Activated naive CD4-positive, alpha-beta T cell treated with anti-CD3 and anti-CD28 coated beads, Interleukin-2, amount 50 U/mL, for 72 hours (primary cell): ENCODE data around the gene NEK10. TPM values are rescaled to one million over a fixed set of nuclear protein-coding genes. Genes with fewer than 3 reads are reported as not detected.

Experiments used
- ATAC-seq, 2 donors: fragments of 150-1000 bp; cut with Tn5 transposase; 2 replicates each; pipeline ENCODE4 v1.10.0; 2021; ENCODE audit warnings: mild to moderate bottlenecking in 2 of 2, moderate library complexity in 2 of 2
- DNase-seq, 2 donors: peaks; one replicate each; pipeline ENCODE4 v3.0.0; 2021 to 2022; ENCODE audit warnings: low spot score in 2 of 2
- H3K27ac Mint-ChIP-seq, 2 donors: one replicate each; pipeline ENCODE4 v1.8.0; 2022; ENCODE audit warnings: mild to moderate bottlenecking in 2 of 2, mixed read lengths in 2 of 2
- H3K36me3 Mint-ChIP-seq, 2 donors: one replicate each; pipeline ENCODE4 v1.8.0; 2022; ENCODE audit warnings: mixed read lengths in 2 of 2
- H3K9me3 Mint-ChIP-seq, 2 donors: one replicate each; pipeline ENCODE4 v1.8.0; 2022; ENCODE audit warnings: mixed read lengths in 2 of 2
- total RNA-seq, 2 donors: library from RNA; stranded (reverse); gene quantifications; one replicate each; pipeline ENCODE4 v1.2.3, GENCODE V29; 2022

Gene NEK10
- total RNA-seq, 2 donors from 2014 or later, result 0.34 to 0.74 TPM

DNA sequence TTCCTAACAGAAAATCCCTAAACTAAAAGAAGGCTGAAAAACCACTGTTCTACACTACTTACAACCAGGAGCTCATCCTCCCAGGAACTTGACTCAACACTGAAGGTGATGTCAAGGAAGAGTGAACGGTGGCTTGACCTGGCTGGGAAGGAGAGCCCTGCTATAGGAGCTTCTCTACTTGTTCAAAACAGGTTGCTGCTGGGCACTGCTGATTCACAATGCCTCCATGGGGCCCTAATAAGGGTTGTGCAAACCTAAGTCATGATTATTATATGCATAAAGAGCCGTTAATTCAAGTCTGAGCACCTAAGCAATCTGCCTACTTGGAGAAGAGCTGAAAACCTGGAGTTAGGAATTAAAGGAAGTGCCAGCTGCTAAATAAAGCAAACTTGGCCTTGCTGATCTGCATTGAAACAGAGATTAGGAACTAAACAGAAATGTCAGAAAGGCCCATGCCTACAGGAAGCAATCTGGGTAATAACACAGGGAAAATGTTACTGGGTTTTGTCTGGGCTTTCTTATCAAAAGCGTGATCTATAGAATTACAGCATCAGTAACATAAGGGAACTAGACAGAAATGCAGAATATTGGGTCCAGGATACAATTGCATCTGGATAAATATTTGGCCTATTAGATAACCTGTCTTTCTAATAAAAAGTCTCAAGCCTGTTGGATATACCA is 243.2 kb downstream of the NEK10 start:
- DNase-seq (no peak), ATAC-seq (no peak)
- no peaks in the 10 kb centered on the region for H3K36me3 Mint-ChIP-seq
- no peak overlapping the region for H3K27ac Mint-ChIP-seq
- no peaks in the 10 kb centered on the region for H3K9me3 Mint-ChIP-seq

DNA sequence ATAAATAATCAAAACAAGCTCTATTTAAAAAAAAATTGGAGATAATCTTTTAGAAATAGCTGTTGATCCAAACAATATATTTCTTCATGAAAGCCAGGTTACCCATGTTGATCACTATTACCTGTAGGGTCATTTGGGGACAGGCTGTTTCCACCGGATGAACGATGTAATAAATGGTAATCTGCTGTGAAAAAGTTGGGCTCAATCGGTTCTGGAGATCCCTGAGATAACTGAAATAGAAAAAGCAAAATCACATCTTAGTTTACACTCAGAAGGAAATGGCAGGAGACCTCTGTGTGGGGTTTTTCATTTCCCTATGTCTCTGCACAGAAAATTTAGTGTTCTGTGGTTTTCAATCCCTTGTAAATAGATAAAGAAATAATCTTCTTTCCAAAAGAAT is 249.5 kb downstream of the NEK10 start:
- Mint-ChIP-seq H3K9me3 (no peaks in the 10 kb centered on the region), H3K27ac (no peak overlapping the region), H3K36me3 (no peaks in the 10 kb centered on the region)
- no peak for DNase-seq
- ATAC-seq, result no peak

DNA sequence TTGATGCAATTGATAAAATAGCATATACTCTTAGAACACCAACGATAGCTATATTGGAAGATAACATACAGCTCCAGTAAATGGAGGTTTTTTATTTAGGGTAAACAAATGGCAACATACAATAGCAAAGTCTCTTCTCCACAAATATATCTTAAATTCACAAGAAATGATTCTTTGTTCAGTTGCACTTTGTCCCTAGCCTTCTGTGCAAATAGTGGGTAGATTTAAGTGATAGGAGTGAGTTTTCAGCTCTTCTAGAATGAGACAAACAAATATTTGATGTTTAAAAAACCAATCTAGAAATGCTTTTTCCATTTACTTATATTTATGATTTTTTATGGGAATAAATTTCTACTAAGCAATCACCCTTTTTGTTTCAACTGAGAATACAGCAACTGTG is 253.8 kb downstream of the NEK10 start:
- DNase-seq (no peak), ATAC-seq (no peak)
- H3K27ac Mint-ChIP-seq, result no peak overlapping the region
- H3K36me3 Mint-ChIP-seq, result no peaks in the 10 kb centered on the region
- no peaks in the 10 kb centered on the region for H3K9me3 Mint-ChIP-seq

DNA sequence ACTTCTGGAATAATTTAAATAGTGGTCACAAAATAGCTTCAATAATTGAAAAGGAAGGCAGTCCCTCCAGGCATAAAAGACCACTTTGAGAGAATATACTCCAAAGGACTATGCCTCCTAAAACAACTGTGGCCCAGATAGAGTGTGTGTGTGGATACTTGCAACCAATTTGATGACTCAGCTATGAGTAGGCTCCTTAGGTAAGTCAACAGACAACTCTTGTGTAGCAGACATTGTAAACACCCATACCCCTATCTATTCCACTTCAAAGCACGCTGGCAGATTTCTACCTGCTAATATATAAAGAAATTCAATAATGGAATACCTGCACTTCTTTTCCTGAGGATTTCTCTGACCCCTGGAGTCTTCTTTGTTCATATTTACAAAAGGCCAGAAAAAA is 254.5 kb downstream of the NEK10 start:
- no peak for ATAC-seq
- no peak for DNase-seq
- Mint-ChIP-seq H3K27ac (no peak overlapping the region), H3K36me3 (no peaks in the 10 kb centered on the region), H3K9me3 (no peaks in the 10 kb centered on the region)

DNA sequence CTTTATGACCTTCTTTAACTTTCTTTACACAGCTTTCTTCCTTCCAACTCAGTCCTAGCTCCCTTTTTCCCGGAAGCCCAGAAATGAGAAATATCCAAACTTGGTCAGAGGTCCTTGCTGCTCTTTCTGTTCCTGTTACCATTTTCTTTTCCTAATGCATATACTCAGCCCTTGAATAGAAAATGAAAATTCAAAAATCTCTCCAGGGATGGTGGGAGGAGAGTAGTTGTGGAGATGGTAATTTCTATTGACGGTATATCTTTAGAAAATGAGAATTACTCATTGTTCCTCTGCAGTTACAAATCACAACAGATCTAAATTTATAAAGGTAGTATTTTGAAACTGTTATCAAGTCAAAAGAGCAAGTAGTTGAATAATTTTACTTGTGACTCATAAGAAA is 255.1 kb downstream of the NEK10 start:
- DNase-seq (no peak), ATAC-seq (no peak)
- Mint-ChIP-seq H3K36me3 (no peaks in the 10 kb centered on the region), H3K27ac (no peak overlapping the region), H3K9me3 (no peaks in the 10 kb centered on the region)

DNA sequence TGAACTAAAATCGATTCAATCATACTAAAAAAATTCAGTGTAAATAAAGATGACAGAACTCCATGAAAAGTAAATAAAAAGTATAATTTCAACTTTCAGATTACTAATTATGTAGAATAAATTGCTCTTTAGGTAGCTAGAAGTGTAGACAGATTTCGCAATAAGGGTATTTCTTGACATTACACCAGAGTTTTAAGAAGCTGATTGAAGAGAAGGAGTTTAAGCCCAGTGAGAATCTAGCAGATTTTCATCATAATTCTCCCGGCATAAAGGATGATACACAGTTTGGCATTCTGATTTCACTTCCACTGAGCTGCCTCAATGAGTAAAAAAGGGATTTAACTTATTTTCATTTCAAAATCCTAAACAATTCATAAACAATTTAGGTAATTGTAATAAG is 259.2 kb downstream of the NEK10 start:
- no peak for DNase-seq
- no peak overlapping the region for H3K27ac Mint-ChIP-seq
- no peak for ATAC-seq
- no peaks in the 10 kb centered on the region for H3K36me3 Mint-ChIP-seq
- no peaks in the 10 kb centered on the region for H3K9me3 Mint-ChIP-seq

DNA sequence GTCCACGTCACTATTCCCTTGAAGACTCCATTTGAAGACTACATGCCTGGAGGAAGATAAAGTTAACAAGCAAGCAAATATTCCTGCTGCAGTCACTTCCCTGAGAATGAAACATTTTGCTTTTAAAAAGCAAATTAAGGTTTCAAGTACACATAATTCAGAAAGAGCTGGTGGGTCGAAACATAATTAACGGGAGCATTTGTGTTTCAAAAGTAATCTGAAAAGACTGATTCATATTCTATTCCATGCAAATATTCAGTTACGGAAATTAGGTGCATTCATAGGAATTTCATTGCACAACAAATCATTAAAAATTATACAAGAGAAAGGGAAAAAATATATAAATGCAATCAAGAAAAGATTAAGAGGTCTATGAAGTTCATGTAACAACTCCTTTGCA is 260.9 kb downstream of the NEK10 start:
- H3K27ac Mint-ChIP-seq, result no peak overlapping the region
- no peaks in the 10 kb centered on the region for H3K36me3 Mint-ChIP-seq
- ATAC-seq, result no peak
- H3K9me3 Mint-ChIP-seq, result no peaks in the 10 kb centered on the region
- DNase-seq, result no peak

DNA sequence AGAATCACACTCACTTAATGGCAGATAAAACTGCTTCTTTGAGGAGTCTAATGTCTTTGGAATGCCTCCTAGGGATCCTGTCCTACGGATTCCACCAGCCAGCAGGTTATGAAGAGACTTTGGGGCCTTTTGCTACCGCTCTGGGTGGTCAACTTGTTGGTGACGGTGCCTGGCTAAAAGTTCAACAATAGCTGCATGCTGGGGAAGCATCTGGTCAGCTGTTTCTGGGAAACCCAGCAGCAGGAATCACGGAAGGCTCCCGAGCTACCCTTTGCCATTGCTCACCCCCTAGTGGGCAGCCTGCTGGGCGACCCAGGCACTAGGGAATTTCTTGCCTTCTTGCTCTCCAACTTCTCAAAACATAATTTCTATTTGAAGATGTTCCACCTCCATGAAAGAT is 263.3 kb downstream of the NEK10 start:
- no peaks in the 10 kb centered on the region for H3K36me3 Mint-ChIP-seq
- no peak overlapping the region for H3K27ac Mint-ChIP-seq
- no peaks in the 10 kb centered on the region for H3K9me3 Mint-ChIP-seq
- DNase-seq (no peak), ATAC-seq (no peak)

DNA sequence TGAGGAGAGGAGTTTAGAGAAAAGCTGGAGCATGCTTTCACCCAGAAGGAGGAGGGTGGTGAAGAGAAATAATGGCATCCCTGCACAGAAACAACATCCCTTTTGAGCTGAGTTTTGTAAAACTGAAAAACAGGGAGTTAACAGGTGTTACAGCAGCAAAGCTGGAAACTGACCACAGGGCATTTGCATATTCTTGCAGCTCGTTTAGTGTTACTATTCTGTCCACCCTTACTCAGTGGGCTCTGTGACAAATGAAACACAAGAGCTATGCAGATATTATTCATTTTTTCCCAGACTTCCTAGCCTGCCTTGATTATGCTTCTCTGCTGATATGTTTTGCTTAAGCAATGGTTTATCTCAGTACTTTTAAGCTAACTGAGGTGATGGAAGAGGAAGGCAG is 272.0 kb downstream of the NEK10 start:
- DNase-seq (no peak), ATAC-seq (no peak)
- Mint-ChIP-seq H3K9me3 (no peaks in the 10 kb centered on the region), H3K27ac (no peak overlapping the region), H3K36me3 (no peaks in the 10 kb centered on the region)

DNA sequence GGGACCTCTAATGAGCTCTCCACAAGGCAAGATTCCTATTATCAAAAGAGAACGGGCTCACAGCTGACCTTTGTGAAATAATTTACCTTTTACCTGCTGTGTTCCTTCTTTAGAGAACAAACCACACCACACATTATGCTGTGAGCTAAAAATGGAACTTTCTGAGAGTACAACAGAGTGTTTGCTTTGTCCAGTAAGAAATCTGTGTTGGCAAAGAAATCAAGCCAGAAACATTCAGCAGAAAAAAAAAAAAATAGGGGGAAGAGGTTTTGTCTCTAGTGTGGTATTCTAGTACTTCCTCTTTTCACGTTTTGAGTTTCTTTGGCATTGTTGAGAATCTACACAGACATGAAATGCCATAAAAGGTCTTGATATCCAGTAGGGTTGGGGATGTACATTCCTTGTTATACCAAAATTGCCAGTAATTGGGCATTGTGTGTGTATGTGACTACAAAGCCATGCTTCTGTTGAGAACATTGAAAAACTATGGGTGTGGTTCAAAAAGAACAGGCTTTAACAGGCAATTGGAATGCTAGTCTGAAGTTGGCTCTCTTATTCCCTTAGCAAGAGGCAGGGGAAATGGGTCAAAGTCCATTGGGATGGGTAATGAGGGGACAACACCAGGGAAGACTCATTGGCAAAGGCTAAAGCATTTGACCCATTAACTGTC is 273.5 kb downstream of the NEK10 start:
- ATAC-seq, result no peak
- Mint-ChIP-seq H3K36me3 (no peaks in the 10 kb centered on the region), H3K27ac (no peak overlapping the region), H3K9me3 (no peaks in the 10 kb centered on the region)
- no peak for DNase-seq

DNA sequence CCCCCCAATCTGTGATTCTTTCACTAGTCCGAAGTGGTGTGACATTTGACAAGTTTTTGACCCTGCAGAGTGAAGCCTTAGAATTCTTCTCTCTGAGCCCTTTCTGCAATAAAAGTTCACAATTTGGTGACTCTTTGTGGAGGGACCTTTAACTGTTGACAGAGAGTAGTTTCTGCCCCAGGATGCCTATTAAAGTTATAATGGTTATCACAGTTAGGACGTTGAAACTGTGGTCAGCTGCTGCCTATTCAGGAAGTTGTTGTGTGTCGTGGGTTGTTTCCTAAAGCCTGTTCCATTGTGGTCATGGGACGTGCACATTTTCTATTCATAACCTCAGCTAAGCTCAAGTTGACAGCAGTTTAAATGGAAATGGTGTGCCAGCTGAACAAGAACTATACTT is 274.5 kb downstream of the NEK10 start:
- Mint-ChIP-seq H3K9me3 (no peaks in the 10 kb centered on the region), H3K27ac (no peak overlapping the region), H3K36me3 (no peaks in the 10 kb centered on the region)
- ATAC-seq (no peak), DNase-seq (no peak)

DNA sequence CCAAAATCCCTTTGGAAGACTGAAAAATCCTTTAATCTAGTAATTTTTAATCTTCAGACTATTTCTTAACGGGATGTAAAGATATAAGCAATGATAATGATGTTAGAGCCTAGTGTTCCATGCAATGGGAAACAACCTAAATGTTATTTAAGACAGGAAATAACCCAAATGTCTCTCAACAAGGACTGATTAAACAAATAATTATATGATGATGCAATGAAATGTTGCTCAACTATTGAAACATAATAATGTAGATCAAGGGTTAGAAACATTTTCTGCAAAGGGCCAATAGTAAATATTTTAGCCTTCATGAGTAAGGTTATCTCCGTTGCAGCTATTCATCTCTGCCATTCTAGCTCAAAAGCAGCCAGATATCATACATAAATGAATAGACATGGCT is 275.4 kb downstream of the NEK10 start:
- DNase-seq, result no peak
- ATAC-seq, result no peak
- H3K27ac Mint-ChIP-seq, result no peak overlapping the region
- no peaks in the 10 kb centered on the region for H3K9me3 Mint-ChIP-seq
- no peaks in the 10 kb centered on the region for H3K36me3 Mint-ChIP-seq

DNA sequence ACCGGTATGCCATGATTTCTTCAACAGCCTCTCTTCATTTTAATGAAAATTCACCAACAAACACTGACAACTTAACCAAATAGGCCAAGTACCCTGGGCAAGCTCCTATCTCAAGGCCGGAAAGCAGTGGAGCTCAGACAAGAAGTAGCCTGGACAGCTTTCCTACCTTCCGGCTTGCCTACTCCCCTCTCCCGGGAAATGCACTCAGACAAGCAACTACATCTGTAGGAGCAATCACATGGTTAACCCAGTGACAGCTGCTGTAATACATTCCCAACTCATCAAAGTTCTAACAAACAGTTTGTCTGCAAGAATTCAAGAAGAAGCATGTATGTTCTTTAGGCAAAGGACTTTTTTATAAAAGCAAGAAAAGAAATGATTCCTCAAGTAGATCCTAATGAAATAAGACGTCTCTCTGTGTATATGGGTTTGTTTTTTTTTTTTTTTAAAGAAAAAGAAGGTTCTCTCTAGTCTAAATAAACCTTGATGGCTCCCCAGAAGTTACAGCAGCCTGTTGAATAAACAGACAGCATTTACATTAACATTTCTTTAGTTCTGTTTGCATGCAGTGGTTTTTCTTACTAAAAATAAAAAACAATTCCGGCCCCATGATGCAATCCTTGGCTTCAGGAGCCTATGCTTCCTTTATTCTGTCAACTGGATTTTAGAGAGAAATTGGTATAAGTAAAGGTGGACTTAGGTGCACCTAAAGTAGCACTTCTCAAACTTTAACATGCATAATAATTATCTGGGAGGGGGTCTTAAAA is 278.7 kb downstream of the NEK10 start:
- no peak overlapping the region for H3K27ac Mint-ChIP-seq
- ATAC-seq (no peak), DNase-seq (no peak)
- H3K9me3 Mint-ChIP-seq, result no peaks in the 10 kb centered on the region
- H3K36me3 Mint-ChIP-seq, result no peaks in the 10 kb centered on the region

DNA sequence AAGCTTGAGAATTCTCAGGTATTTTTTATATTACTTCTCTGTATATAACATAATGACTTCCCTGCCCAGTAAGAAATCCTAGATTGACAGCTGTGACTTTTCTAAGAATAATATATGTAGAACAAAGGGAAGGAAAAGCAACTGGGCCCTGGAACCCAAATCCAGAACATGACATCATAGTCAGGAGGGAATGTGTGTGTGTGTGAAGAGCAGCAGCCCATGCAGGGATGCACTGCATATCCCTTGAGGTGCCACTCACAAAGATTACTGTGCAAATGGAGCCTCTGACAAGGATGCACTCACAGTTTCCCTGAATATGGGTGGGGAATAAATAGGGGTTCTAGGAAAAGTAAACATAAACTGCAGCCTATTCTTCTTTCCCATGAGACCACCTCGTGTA is 279.5 kb downstream of the NEK10 start:
- Mint-ChIP-seq H3K27ac (no peak overlapping the region), H3K9me3 (no peaks in the 10 kb centered on the region), H3K36me3 (no peaks in the 10 kb centered on the region)
- no peak for DNase-seq
- ATAC-seq, result no peak

DNA sequence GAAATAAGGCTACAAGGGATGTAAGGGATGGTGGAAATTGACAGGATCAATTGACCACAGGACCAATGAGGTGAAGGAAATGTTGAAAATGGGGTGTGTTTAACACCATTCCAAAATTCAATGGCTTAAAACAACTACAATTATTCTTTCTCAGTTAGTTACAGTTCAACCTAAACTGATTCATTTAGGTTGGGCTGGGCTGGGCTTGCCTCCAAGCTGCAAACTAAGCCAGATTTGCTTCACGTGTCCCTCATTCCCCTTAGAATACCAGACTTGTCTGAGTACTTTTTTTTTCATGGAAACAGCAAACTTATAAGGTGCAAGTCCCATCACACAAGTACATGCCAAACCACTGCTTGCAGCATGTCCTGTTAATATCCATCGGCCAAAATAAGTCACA is 280.1 kb downstream of the NEK10 start:
- no peak overlapping the region for H3K27ac Mint-ChIP-seq
- DNase-seq (no peak), ATAC-seq (no peak)
- no peaks in the 10 kb centered on the region for H3K9me3 Mint-ChIP-seq
- H3K36me3 Mint-ChIP-seq, result no peaks in the 10 kb centered on the region

DNA sequence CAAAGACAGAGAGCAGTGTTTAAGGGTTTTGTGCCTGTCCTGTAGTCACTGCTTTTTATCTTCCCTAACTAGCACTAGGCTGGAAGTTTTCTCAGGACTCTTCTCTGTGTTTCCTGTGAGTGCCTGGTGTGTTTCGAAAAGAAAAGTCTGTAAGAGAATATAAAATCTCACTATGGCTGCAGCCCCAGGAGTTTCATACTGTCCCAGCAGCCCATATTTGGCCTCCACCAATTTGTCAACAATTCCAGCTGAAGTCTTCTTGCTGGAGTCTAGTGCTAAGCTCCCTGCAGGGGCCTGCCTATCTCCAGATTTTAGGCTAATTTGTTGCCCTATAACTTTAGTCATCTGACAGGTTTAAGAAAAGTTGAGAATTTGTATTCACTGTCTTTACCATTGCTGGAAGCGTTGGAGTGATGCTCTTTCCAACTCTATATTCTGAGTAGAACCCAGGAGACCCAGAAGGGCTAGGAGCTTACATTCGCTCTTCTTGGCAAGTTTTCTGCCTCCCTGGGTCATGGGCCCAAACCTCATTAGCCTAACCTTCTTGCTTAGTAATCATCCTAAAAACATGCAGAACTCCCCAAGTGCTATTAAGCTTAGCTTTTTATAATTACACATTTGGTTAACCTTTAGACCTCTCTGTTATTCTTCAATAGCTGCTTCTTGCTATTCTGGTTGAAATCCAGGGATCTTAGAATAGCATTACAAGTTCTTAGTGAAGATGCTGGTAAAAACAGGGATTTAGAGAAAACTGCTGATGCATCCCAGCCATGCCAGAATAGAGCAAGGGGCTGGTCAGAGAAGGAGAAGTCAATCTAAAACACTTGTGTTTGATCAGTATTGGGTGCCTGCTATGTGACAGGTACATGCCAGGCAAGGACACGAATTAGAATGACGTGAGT is 283.1 kb downstream of the NEK10 start:
- DNase-seq, result no peak
- Mint-ChIP-seq H3K27ac (no peak overlapping the region), H3K36me3 (no peaks in the 10 kb centered on the region), H3K9me3 (no peaks in the 10 kb centered on the region)
- ATAC-seq, result no peak
